Activated naive CD4-positive, alpha-beta T cell treated with anti-CD3 and anti-CD28 coated beads, Interleukin-2, amount 50 U/mL, for 72 hours (primary cell): Measurements from ENCODE around the gene SSMEM1. TPM values are rescaled to one million over a fixed set of nuclear protein-coding genes. Genes with fewer than 3 reads are reported as not detected.
"Not testable (repeated sequence)": the region's sequence is repeated elsewhere in the genome, so short reads cannot be mapped to it uniquely, and the experiment has no call there.

Source experiments
- ATAC-seq, 2 donors: fragments of 150-1000 bp; cut with Tn5 transposase; 2 replicates each; pipeline ENCODE4 v1.10.0; 2021; ENCODE audit warnings: mild to moderate bottlenecking in 2 of 2, moderate library complexity in 2 of 2
- DNase-seq, 2 donors: peaks; one replicate each; pipeline ENCODE4 v3.0.0; 2021 to 2022; ENCODE audit warnings: low spot score in 2 of 2
- H3K27ac Mint-ChIP-seq, 2 donors: one replicate each; pipeline ENCODE4 v1.8.0; 2022; ENCODE audit warnings: mild to moderate bottlenecking in 2 of 2, mixed read lengths in 2 of 2
- H3K36me3 Mint-ChIP-seq, 2 donors: one replicate each; pipeline ENCODE4 v1.8.0; 2022; ENCODE audit warnings: mixed read lengths in 2 of 2
- H3K9me3 Mint-ChIP-seq, 2 donors: one replicate each; pipeline ENCODE4 v1.8.0; 2022; ENCODE audit warnings: mixed read lengths in 2 of 2
- total RNA-seq, 2 donors: library from RNA; stranded (reverse); gene quantifications; one replicate each; pipeline ENCODE4 v1.2.3, GENCODE V29; 2022

The SSMEM1 gene
- not detected for total RNA-seq

DNA sequence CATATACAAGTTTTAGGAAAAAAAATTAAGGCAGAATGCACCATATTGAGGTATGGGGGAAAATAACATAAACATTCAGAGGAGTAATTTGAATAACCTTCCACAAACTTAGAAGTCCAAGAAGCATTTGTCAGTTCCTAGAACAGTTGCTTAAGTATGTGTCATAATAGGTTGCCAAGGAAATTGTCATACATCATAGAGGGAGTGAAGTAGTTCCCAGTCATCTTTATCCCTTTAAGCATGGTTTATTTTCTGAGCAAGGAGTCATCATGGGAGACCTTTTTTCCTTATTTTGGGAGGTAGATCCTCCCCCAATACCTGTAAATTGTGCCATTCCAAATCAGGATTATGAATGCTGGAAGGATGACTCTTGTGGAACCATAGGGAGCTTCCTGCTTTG lies at the start of gene SSMEM1:
SSMEM1 (plus strand) TSS at position 219 of the 400 bp plus-strand sequence; CDS start at position 270, 51 bp downstream.
- H3K27ac Mint-ChIP-seq = no peak within 1 kb of the TSS

GRCh38 chr7:130160023-130160422 lies 47.6 kb upstream of the SSMEM1 start:
- no peak for DNase-seq
- no peak overlapping the region for H3K27ac Mint-ChIP-seq
- peaks cover 3 to 12% of the 10 kb centered on the region in 2 donors for H3K9me3 Mint-ChIP-seq
- H3K36me3 Mint-ChIP-seq = peaks cover 53 to 65% of the 10 kb centered on the region in 2 donors
- ATAC-seq = no peak

More for the DNA sequence above, at the start of gene SSMEM1:
- no peak for DNase-seq
- no peak for ATAC-seq
- peaks cover 18 to 23% of the 10 kb centered on the region in 2 donors for H3K36me3 Mint-ChIP-seq
- no peaks in the 10 kb centered on the region for H3K9me3 Mint-ChIP-seq

- ATAC-seq (no peak), DNase-seq (no peak)
These were observed 47.2 kb upstream of the SSMEM1 start for GRCh38 chr7:130160455-130160854.

DNA sequence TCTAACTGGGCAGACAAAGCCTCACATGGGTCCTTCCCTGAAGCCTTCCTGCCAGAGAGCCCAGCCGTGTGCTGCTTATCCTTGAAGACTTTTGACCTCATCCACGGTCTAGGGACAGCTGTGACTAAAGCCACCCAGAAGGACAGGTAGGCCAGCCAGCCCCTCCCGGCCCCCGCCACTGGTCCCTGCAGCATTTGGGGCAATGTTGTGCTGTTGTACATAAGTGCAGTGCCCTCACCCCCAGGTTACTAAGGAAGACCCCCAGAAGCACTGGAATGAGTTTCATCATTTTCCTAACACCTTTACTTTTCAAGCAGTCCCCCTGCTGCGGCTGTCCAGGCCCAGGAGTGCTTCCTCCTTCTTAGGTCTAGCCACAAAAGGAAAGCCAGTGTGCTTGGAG lies 45.5 kb upstream of the SSMEM1 start:
- H3K27ac Mint-ChIP-seq = no peak overlapping the region
- H3K36me3 Mint-ChIP-seq = peaks cover 51 to 64% of the 10 kb centered on the region in 2 donors
- DNase-seq (no peak), ATAC-seq (no peak)
- H3K9me3 Mint-ChIP-seq = peaks cover 3 to 12% of the 10 kb centered on the region in 2 donors

More at GRCh38 chr7:130160455-130160854, 47.2 kb upstream of the SSMEM1 start:
- Mint-ChIP-seq H3K27ac (no peak overlapping the region), H3K9me3 (peaks cover 3 to 12% of the 10 kb centered on the region in 2 donors), H3K36me3 (peaks cover 53 to 65% of the 10 kb centered on the region in 2 donors)

DNA sequence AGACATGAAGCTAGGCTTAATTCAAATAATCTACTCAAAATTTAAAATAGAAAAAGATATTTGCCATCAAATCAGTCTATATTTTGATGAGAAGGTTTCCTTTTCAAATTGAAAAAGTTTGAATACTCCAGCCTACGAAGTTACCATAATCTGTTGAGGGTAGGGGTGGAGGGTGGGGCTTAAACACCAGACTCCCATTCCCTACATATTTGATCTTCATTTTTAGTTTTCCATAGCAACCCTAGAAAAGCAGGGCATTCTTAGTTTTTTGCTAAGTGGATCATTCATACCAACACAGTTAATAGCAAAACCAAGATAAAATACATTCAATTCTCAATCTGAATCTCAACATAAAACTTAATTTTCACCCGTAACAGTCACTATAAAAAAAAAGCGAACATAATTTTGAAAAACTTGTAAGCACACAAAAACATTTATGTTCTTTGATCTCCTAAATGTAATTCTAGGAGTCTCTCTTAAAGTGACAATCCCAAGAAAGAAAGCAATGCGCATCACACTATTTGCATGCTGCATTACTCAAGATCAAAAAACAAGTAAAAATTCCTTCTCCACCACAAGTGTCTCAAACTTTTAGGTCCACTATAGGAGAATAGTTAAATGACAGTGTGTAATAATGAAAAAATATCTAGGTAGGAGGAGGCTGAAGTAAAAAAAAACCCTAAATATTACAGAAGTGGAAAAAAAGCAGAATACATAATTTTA lies 33.3 kb upstream of the SSMEM1 start:
- Mint-ChIP-seq H3K36me3 (peaks cover 11 to 26% of the 10 kb centered on the region in 2 donors), H3K9me3 (no peaks in the 10 kb centered on the region), H3K27ac (no peak overlapping the region)
- ATAC-seq (no peak), DNase-seq (no peak)

DNA sequence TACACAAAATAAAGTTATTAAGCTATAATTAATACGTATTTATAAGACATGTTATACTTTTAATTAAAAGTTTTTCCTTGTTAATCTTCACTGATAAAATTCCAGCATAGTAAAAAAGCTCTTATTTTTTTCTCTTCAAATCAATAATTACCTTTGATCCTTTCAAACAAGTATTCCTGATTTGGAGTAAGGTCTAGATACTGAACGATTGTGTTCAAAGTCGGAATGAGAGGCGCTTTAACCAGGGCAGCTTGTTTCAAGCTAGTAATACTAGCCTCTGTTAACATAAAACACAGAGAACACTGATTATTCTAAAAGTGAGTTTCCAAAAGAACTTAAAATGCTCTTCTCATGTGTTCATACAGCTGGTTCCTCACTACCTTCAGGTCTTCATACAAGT lies 29.4 kb upstream of the SSMEM1 start:
- Mint-ChIP-seq H3K36me3 (peaks cover 5 to 30% of the 10 kb centered on the region in 2 donors), H3K27ac (peak overlapping the region in 1 of 2 donors; percentile 17), H3K9me3 (no peaks in the 10 kb centered on the region)
- no peak for DNase-seq
- no peak for ATAC-seq

DNA sequence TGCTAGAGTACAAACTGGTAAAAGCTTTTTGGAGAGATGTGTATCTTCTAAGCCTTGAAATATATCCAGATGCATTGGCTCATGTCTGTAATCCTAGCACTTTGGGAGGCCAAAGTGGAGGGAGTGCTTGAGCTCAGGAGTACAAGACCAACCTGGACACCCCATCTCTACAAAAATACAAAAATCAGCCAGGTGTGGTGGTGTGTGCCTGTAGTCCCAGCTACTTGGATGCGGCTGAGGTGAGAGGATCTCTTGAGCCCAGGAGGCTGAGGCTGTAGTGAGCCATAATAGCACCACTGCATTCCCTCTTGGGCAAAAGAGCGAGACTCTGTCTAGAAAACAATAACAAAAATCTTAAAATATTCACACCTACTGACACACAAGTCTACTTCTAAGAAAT lies 28.0 kb upstream of the SSMEM1 start:
- Mint-ChIP-seq H3K27ac (no peak overlapping the region), H3K9me3 (no peaks in the 10 kb centered on the region), H3K36me3 (peaks cover 9 to 31% of the 10 kb centered on the region in 2 donors)
- DNase-seq (no peak), ATAC-seq (no peak)

DNA sequence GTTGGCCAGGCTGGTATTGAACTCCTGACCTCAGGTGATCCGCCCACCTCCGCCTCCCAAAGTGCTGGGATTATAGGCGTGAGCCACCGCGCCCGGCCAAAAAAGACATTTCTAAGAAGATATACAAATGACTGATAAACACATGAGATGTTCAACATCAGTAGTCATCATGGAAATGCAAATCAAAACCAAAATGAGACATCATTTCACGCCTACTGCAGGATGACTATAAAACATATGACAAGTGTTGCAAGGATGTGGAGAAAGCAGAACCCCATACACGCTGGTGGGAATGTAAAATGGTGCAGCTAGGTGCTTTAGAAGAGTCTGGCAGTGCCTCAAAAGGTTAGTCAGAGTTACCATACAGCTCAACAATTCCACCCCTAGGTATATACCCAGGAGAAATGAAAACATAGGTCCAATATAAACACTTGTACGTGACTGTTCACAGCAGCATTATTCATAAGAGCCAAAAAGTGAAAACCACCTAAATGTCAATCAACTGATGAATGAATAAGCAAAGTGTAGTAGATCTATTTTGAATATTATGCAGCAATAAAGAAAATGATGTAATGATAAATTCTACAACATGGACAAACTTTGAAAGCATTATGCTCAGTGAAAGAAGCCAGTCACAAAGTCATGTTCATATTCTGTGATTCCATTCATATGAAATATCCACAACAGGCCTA lies 26.9 kb upstream of the SSMEM1 start:
- Mint-ChIP-seq H3K36me3 (peaks cover 9 to 31% of the 10 kb centered on the region in 2 donors), H3K9me3 (no peaks in the 10 kb centered on the region), H3K27ac (peak overlapping the region; percentile 59 to 97)
- peak; percentile 98 to 99 for ATAC-seq
- peak in 1 of 2 donors; percentile 54 for DNase-seq

GRCh38 chr7:130181263-130181605 lies 26.4 kb upstream of the SSMEM1 start:
- no peak for ATAC-seq
- DNase-seq = no peak
- Mint-ChIP-seq H3K27ac (peak overlapping the region; percentile 59 to 97), H3K9me3 (no peaks in the 10 kb centered on the region), H3K36me3 (peaks cover 9 to 31% of the 10 kb centered on the region in 2 donors)

DNA sequence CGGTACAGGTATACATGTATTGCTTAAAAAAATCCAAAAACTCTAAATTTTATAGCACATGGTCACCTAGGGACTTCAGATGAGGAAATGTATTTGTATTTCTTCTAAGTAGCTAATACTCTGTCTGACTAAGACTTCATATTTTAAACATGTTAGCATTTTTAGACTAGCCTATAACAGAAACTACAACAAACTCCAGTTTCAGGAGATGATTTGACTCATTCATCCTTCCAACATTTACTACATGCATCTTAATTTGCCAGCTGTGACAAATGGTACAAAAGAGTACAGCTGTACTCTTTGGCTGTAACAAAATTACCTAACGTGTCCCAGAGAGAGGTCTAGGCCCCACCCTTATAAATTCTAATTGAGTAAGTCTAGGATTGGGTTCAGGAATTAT lies 24.7 kb upstream of the SSMEM1 start:
- Mint-ChIP-seq H3K27ac (peak overlapping the region; percentile 37 to 91), H3K9me3 (no peaks in the 10 kb centered on the region), H3K36me3 (peaks cover 9 to 31% of the 10 kb centered on the region in 2 donors)
- DNase-seq (no peak), ATAC-seq (peak; percentile 13 to 46)

- not testable (repeated sequence) for ATAC-seq
- peaks cover 9 to 25% of the 10 kb centered on the region in 2 donors for H3K36me3 Mint-ChIP-seq
These were observed 23.3 kb upstream of the SSMEM1 start for GRCh38 chr7:130184349-130184748.

DNA sequence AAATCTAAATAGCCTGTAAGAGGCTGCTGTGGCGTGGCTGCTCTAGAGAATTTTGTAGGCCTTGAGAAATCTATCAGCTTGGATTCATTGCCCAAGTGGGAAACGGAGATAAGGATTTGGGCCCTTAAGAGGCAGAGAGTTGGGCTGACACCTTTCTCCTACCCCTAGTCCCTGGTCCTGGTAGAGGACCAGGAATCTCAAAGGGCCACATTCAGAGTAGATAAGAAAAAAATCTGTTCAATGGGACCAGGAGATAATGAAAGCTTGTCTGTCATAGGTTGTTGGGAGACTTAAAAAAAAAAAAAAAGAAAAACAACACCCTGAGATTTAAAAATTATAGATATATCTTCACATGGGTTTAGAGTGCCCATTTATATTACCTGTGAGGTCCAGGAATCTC lies 20.3 kb upstream of the SSMEM1 start:
- DNase-seq (no peak), ATAC-seq (no peak)
- H3K36me3 Mint-ChIP-seq = peaks cover 9 to 14% of the 10 kb centered on the region in 2 donors
- H3K9me3 Mint-ChIP-seq = no peaks in the 10 kb centered on the region
- no peak overlapping the region for H3K27ac Mint-ChIP-seq

More at GRCh38 chr7:130184349-130184748, 23.3 kb upstream of the SSMEM1 start:
- DNase-seq, H3K27ac Mint-ChIP-seq, H3K9me3 Mint-ChIP-seq: not testable (repeated sequence)

- ATAC-seq (no peak), DNase-seq (no peak)
- no peak overlapping the region for H3K27ac Mint-ChIP-seq
- peaks cover 0 to 5% of the 10 kb centered on the region in 2 donors for H3K36me3 Mint-ChIP-seq
- no peaks in the 10 kb centered on the region for H3K9me3 Mint-ChIP-seq
These were observed 18.3 kb upstream of the SSMEM1 start for GRCh38 chr7:130189343-130189742.

- no peaks in the 10 kb centered on the region for H3K9me3 Mint-ChIP-seq
- DNase-seq (no peak), ATAC-seq (no peak)
- H3K36me3 Mint-ChIP-seq = peaks cover 5 to 6% of the 10 kb centered on the region in 2 donors
- H3K27ac Mint-ChIP-seq = no peak overlapping the region
These were observed 15.9 kb upstream of the SSMEM1 start for GRCh38 chr7:130191791-130192190.

- no peak for ATAC-seq
- Mint-ChIP-seq H3K9me3 (no peaks in the 10 kb centered on the region), H3K27ac (no peak overlapping the region), H3K36me3 (peaks cover 6 to 10% of the 10 kb centered on the region in 2 donors)
- DNase-seq = no peak
These were observed 12.3 kb upstream of the SSMEM1 start for GRCh38 chr7:130195396-130195795.

DNA sequence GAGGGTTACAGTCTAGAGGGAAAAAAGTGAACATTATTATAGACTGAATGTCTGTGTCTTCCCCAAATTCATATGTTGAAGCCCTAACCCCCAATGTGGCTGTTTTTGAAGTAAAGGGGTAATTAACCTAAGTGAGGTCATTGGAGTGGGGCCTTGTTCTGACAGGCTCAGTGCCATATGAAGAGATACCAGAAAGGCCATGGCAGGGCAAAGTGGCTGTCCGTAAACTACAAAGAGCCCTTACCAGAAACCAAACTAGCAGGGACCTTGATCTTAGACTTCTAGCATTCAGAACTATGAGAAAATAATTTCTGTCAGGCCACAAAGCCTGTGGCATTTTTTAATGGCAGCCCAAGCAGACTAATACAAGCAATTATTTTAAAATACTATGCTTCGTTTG lies 11.2 kb upstream of the SSMEM1 start:
- Mint-ChIP-seq H3K27ac (no peak overlapping the region), H3K36me3 (peaks cover 11 to 15% of the 10 kb centered on the region in 2 donors), H3K9me3 (no peaks in the 10 kb centered on the region)
- DNase-seq (no peak), ATAC-seq (no peak)

GRCh38 chr7:130197094-130197493 lies 10.6 kb upstream of the SSMEM1 start:
- Mint-ChIP-seq H3K27ac (no peak overlapping the region), H3K36me3 (peaks cover 16 to 19% of the 10 kb centered on the region in 2 donors), H3K9me3 (no peaks in the 10 kb centered on the region)
- ATAC-seq (no peak), DNase-seq (no peak)
